ENCODE data around the gene ENO2.
"Not testable (repeated sequence)": the region's sequence is repeated elsewhere in the genome, so short reads cannot be mapped to it uniquely, and the experiment has no call there.

ENO2 gene

GRCh38 chr12:6914246-6914946 is at the start of gene ENO2:
Gene ENO2, plus strand, starts transcription at chr12:6914580. Its CDS starts 1,253 bp downstream, at chr12:6915833.
- ChIA-PET CTCF (interaction anchor here (0.6 to 0.7 kb wide), 2 partner anchors 11 to 52 kb away, joined by 3 read pairs; no protein-coding TSS in a partner anchor), POLR2A (ENCODE audit: low non-redundant PET) (interaction anchor here (0.5 to 1.0 kb wide), 3 partner anchors 9 to 36 kb away, joined by 3 to 4 read pairs (median 4); no protein-coding TSS in a partner anchor)
- TF ChIP-seq CTCF (conservative IDR thresholded peaks at IDR 0.05; ENCODE audit: low read depth): no peak
- H3K27ac ChIP-seq: peak within 1 kb of the TSS; percentile 38; the same call in 1 of the 2 replicates
- DNase-seq (ENCODE audit: low spot score): no peak

- not testable (repeated sequence) for H3K27ac ChIP-seq; DNase-seq (ENCODE audit: low spot score)
- CTCF ChIA-PET: interaction anchor here (0.7 kb wide), 1 partner anchor 183 kb away, joined by 4 read pairs; no protein-coding TSS in a partner anchor
- POLR2A ChIA-PET (ENCODE audit: low non-redundant PET): interaction anchor here (1.1 kb wide), 1 partner anchor 13 kb away, joined by 7 read pairs; the partner anchor contains the start of gene USP5
Observed at GRCh38 chr12:6865307-6865706, 49.1 kb upstream of the ENO2 start.

GRCh38 chr12:6866163-6866919 is 48.0 kb upstream of the ENO2 start:
- ChIA-PET CTCF (interaction anchor here (0.5 kb wide), 1 partner anchor 78 kb away, joined by 3 read pairs; no protein-coding TSS in a partner anchor), POLR2A (ENCODE audit: low non-redundant PET) (interaction anchor here (0.6 to 2.3 kb wide), 2 partner anchors 14 to 80 kb away, joined by 3 to 13 read pairs; partner anchors contain the start of gene USP5)
- H3K27ac ChIP-seq: peak overlapping the region; percentile 84
- DNase-seq (ENCODE audit: low spot score): no peak
- TF ChIP-seq CTCF (conservative IDR thresholded peaks at IDR 0.05; ENCODE audit: low read depth): no peak

- no peak for DNase-seq (ENCODE audit: low spot score)
- TF ChIP-seq CTCF (conservative IDR thresholded peaks at IDR 0.05; ENCODE audit: low read depth): no peak
- POLR2A ChIA-PET (ENCODE audit: low non-redundant PET): interaction anchor here (0.6 to 2.3 kb wide), 2 partner anchors 15 to 79 kb away, joined by 3 to 13 read pairs; partner anchors contain the start of gene USP5
- peak overlapping the region; percentile 84 for H3K27ac ChIP-seq
- CTCF ChIA-PET: no interaction called here
Observed at GRCh38 chr12:6866920-6867412, 47.4 kb upstream of the ENO2 start.

DNA sequence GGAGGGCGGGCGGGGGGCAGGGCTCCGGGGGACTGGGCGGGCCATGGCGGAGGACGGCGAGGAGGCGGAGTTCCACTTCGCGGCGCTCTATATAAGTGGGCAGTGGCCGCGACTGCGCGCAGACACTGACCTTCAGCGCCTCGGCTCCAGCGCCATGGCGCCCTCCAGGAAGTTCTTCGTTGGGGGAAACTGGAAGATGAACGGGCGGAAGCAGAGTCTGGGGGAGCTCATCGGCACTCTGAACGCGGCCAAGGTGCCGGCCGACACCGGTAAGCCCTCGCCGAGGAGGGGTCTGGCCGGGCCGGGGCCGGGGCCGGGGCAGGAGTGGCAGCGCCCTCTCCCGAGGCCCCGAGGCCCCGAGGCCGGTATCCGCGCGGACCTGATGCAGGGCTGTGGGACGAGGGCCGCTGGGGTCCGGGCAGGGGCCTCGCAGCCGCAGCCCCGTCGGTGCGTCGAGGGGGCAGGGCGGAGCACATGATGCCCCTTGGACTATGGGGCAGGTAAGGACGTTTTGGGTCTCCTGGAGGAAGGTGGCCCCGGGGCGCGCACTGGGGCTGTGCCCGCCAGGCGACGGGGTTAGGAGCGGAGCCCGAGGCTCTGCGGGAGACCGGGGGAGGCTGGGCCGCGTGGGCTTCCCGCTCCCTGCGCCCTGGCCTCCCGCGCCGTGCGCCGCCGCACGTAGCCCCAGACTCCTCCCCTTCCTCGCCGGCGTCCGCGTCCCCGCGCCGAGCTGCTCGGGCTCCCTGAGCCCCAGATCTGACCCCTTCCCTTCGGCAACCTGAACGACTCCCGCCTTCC is 46.8 kb upstream of the ENO2 start, which contains the start of gene TPI1:
TSS of gene TPI1 (plus strand) at position 119 of the 798 bp plus-strand sequence. CDS start at position 155, 36 bp downstream.
- ChIA-PET CTCF (interaction anchor here (0.6 kb wide), 1 partner anchor 75 kb away, joined by 3 read pairs; no protein-coding TSS in a partner anchor), POLR2A (ENCODE audit: low non-redundant PET) (interaction anchor here (2.3 kb wide), 1 partner anchor 15 kb away, joined by 13 read pairs; the partner anchor contains the start of gene USP5)
- peak; percentile 84 for DNase-seq (ENCODE audit: low spot score)
- no peak for TF ChIP-seq CTCF (conservative IDR thresholded peaks at IDR 0.05; ENCODE audit: low read depth)
- peak within 1 kb of the TSS; percentile 84 for H3K27ac ChIP-seq
